Bronchial epithelial cell (primary cell): ENCODE results near the gene ZNF771. TPM values are rescaled to one million over a fixed set of nuclear protein-coding genes. Genes with fewer than 3 reads are reported as not detected.
"Not testable (repeated sequence)": the region's sequence is repeated elsewhere in the genome, so short reads cannot be mapped to it uniquely, and the experiment has no call there.

ENCODE experiments used
- DNase-seq: peaks from one replicate; pipeline ENCODE4 v3.0.0-alpha.2; 2010; ENCODE audit warnings: low read depth
- FAIRE-seq: peaks from 2 replicates; lab custom pipeline; 2011; peaks lifted over from hg19 to GRCh38; lab: Jason Lieb, UNC
- H3K27me3 ChIP-seq: 2 replicates; pipeline ENCODE4 v1.5.1; 2011; ENCODE audit warnings: low read length; ENCODE audit not compliant: control insufficient read depth, insufficient read depth
- H3K36me3 ChIP-seq: 2 replicates; pipeline ENCODE4 v1.5.1; 2011; ENCODE audit warnings: low read length; ENCODE audit not compliant: control insufficient read depth, insufficient read depth
- H3K4me3 ChIP-seq: 2 replicates; pipeline ENCODE4 v1.5.1; 2011; ENCODE audit warnings: mild to moderate bottlenecking, low read depth, low read length, control low read depth
- CTCF ChIP-seq: IDR thresholded peaks from 2 replicates; pipeline ENCODE4 v1.5.1; 2011; ENCODE audit warnings: mild to moderate bottlenecking, moderate library complexity, low read length, control low read depth, inconsistent platforms; ENCODE audit not compliant: insufficient read depth, severe bottlenecking
- total RNA-seq: library from RNA; depleted of rRNA; stranded (reverse); fragments of >200 nt; gene quantifications from 2 replicates; pipeline ENCODE4 v1.2.1, GENCODE V29; 2014

The ZNF771 gene
- total RNA-seq, 1 donor from 2014 or later = 10.0 TPM

- TF ChIP-seq CTCF = peak; percentile 38
- no peak for FAIRE-seq
These were observed 12.0 kb upstream of the ZNF771 start, which contains the start of gene ZNF48 for GRCh38 chr16:30395155-30395991. Gene ZNF48, plus strand, starts transcription at chr16:30395420. Its CDS starts 375 bp downstream, at chr16:30395795.

GRCh38 chr16:30395992-30396585 is 11.3 kb upstream of the ZNF771 start:
- no peaks in the 10 kb centered on the region for H3K27me3 ChIP-seq
- FAIRE-seq (no peak), DNase-seq (no peak)
- no peak for TF ChIP-seq CTCF
- H3K36me3 ChIP-seq = peaks cover 3% of the 10 kb centered on the region
- peak overlapping the region; percentile 60 for H3K4me3 ChIP-seq

More at GRCh38 chr16:30395155-30395991, 12.0 kb upstream of the ZNF771 start, which contains the start of gene ZNF48:
- Histone ChIP-seq H3K4me3 (peak within 1 kb of the TSS; percentile 60), H3K36me3 (peaks cover 3% of the 10 kb centered on the region), H3K27me3 (no peaks in the 10 kb centered on the region)
- peak; percentile 22 for DNase-seq

- not testable (repeated sequence) for H3K27me3 ChIP-seq, H3K36me3 ChIP-seq, FAIRE-seq, DNase-seq, H3K4me3 ChIP-seq
These were observed 10.8 kb upstream of the ZNF771 start for GRCh38 chr16:30396627-30397026.

GRCh38 chr16:30397056-30397455 is 10.3 kb upstream of the ZNF771 start:
- no peak for TF ChIP-seq CTCF
- FAIRE-seq (no peak), DNase-seq (no peak)
- Histone ChIP-seq H3K36me3 (peaks cover 3% of the 10 kb centered on the region), H3K4me3 (no peak overlapping the region), H3K27me3 (no peaks in the 10 kb centered on the region)

GRCh38 chr16:30397776-30398660 is 9.4 kb upstream of the ZNF771 start:
- TF ChIP-seq CTCF = no peak
- H3K36me3 ChIP-seq = peaks cover 3% of the 10 kb centered on the region
- FAIRE-seq = no peak
- H3K27me3 ChIP-seq = no peaks in the 10 kb centered on the region
- no peak overlapping the region for H3K4me3 ChIP-seq
- no peak for DNase-seq
